CD4-positive, alpha-beta T cell treated with Interleukin-21 for 1 hour (primary cell): ENCODE measurements around the gene PPIG.
A peak's percentile ranks its signal among the peaks of the same experiment; 100 is the strongest.
"Not testable (repeated sequence)": the region's sequence is repeated elsewhere in the genome, so short reads cannot be mapped to it uniquely, and the experiment has no call there.

ENCODE experiments used
- DNase-seq: peaks from one replicate; pipeline ENCODE4 v3.0.0-alpha.2; 2020

Gene PPIG

DNA sequence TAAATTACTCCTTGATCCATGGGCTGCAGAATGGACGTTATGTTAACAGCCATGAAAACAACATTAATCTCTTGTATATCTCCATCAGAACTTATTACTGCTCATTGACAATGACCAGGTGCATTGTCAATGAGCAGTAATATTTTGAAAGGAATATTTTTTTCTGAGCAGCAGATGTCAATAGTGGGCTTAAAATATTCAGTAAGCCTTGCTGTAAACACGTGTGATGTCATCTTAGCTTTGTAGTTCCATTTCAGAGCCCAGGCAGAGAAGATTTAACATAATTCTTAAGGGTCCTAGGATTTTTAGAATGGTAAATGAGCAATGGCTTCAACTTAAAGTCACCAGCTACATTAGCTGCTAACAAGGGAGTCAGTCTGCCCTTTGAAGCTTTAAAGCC, 83.4 kb downstream of the PPIG start:
- no peak for DNase-seq

DNA sequence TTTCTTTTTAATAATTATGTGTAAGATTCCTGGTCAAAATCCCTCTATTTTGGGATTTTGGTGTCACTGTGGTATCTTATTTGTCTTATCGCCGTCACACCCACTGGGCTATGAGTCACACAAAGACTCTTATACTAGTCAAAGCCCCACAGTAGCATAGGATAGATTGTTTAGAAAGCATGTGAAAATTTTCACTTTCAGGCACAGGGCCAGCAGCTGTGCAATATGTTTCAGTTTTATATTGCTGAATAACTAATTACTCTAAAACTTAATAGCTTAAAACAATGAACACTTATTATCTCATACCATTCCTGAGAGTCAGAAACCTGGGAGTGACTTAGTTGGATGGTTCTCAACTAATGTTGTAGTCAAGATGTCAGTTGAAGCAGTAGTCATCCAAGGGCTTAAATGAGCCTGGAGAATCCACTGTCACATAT, 86.1 kb downstream of the PPIG start:
- no peak for DNase-seq

DNA sequence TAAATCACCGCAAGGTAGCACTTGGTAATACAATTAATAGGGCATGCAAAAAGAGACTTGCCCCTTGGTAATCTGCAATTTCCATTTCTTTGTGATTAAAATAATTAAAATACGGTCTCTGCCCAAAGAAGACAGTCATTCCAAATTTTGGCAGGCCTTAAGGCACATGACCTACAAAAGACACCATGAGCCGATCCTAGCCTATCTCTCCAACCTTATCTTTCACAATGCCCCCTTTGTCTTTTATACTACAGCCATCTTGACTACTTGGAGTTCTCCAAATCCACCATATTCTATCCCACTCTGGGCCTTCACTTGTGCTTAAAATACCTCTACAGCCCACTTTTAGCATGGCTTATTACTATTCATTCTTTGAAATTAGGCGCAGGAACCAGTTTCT, 86.8 kb downstream of the PPIG start:
- no peak for DNase-seq

DNA sequence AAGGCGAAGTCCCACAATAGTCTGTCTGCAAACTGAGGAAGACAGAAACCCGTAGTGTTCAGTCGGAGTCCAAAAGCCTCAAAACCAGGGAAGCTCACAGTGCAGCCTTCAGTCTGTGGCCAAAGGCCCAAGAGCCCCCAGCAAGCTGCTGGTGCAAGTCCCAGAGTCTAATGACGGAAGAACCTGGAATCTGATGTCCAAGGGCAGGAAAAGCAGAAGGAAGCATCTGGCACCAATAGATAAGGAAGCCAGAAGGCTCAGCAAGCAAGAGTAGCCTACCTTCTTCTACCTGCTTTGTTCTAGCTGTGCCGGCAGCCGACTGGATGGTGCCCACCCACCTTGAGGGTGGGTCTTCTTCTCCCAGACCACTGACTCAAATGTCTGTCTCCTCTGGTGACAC, 88.3 kb downstream of the PPIG start:
- DNase-seq: no peak

DNA sequence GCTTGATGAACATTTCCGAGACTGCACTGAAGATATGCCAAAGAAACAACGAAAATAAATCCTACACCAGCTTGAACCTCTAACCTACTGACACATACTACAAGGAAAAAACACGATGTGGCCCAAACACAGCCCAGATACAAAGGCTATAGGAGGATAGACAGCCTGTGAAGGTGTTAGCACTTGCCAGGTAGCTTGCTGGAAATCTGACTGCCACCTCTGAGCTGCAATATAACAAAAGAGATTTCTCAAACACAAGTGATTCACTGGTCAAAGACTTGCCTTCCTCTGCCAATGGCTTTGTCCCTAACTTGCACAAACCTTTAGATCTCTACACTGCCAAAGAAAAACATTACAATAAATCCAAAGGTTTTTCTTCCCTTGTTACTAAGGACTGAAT, 89.0 kb downstream of the PPIG start:
- no peak for DNase-seq

DNA sequence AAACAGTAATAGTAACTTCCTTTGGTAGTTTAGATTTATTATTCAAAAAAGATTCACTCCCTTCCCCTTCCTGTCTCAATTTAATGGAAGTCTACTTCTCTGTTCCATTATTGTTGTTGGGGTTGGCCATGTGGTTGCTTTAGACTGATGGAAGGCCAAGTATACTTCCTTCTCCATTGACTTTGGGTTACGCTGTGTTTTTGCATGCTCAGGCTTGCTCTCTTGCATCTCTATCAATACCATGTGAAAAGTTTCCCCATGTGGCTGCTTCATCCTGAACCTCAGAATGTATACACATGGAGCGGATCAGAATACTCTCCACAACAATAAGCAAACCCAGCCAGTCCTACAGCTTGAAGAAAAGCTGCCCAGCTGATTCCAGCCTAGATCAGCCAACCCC, 89.8 kb downstream of the PPIG start:
- no peak for DNase-seq

DNA sequence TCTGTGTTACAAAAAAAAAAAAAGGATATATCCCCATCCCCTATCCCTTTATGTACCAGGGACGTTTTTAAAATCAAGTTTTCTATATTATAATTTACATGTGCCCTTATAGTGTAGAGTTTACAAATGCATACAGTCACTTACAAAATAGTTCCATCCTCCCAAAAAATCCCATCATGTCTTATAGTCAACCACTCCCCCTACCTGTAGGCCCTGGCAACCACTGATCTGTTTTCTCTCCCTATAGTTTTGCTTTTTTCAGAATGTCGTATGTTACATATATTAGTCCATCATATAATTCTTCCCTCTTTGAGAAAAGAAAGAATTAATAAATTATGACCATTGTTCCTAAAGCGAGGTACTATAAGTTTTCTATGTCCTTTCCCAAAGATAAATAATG, 92.2 kb downstream of the PPIG start:
- DNase-seq: no peak

DNA sequence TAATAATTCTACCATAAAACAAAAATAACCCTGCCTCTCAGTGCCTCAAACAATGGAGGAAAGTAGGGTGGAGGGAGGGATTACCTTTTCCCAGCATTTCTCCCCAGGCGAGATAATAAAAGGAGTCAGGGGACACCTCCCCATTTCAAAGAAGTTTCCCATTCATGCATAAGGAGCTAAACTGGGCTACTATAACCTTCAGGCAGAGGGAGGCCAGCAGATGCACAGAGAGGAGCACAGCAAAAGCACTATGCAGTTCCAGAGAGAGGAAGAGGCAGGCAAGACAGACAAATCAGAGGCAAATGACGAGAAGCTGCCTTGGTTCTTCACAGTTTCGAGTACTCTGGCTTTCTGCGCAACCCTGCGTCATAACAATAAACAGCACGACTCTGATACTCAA, 92.7 kb downstream of the PPIG start:
- DNase-seq: no peak

DNA sequence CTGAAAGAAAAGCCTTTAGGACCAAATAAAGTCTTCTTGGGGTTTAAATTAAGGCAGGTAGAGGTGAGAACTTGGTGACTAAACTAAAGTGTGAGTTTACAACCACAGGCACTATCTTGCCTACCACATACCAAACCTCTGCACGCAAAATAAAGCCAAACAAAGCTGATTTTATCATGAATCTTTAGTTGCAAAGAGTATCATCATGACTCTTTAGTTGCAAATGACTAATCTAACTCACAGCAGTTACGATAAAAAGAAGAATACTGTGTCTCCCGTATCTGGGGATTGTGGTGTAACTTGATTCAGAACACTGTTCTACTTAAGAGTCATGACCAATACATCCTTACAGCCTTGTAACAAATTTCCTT, 98.9 kb downstream of the PPIG start:
- peak; percentile 29 for DNase-seq

DNA sequence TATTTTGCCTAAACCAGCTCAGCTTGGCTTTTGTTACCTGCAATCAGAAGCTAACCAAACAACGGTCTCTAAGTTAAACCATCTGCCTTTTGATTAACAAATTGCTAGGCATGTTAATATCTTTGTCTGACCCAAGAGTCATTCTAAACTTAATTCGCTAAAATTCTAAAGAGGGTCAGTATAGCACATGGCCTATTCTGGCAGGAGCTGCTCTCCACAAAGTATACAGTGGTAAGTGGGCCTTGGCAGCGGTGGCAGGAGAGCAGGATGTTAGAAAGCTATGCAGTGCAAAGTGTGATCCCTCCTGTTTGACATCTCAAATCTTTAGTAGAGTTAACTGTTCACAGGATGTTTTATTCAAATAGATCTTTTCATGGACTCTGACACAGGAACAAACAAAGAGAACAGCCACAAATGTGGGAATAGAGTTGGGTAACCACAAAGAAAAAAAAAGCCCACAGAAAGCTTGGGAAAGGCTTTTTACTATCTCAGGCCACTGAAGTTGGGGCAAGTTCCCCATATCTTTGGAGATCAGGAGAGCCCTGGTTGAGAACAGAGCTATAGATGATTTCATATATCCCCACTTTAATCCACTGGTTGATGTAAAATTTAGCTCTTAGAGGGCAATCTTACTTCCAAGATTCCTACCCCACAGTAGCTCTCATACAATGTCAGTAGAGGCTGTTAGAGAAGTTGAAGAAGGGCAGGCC, 99.4 kb downstream of the PPIG start:
- no peak for DNase-seq

DNA sequence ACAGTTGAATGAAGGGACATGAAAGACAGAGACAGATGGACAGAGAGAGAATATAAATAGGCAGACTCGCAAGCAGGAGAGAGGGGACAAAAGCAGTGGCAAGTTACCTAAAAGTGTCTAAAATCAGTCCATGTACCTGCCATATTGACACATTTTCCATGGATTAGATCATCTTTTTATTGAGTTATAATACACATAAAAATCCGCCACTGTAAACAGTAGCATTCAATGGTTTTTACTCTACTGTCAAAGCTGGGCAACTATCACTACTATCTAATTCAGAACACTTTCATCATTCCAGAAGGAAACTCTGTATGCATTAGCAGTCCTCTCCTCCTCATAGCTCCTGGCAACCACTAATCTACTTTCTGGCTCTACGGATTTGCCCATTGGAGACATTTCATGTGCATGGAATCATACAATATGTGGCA, 100.0 kb downstream of the PPIG start:
- DNase-seq: no peak

DNA sequence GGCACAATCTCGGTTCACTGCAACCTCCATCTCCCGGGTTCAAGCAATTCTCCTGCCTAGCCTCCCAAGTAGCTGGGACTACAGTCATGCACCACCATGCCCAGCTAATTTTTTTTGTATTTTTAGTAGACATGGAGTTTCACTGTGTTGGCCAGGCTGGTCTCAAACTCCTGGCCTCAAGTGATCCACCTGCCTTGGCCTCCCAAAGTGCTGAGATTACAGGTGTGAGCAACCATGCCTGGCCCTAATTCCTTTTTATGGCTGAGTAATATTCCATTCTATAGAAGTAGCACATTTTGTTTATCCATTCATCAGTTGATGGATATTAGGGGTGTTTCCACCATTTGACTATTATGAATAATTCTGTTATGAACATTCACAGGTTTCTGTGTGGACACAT, 100.6 kb downstream of the PPIG start:
- DNase-seq: not testable (repeated sequence)

DNA sequence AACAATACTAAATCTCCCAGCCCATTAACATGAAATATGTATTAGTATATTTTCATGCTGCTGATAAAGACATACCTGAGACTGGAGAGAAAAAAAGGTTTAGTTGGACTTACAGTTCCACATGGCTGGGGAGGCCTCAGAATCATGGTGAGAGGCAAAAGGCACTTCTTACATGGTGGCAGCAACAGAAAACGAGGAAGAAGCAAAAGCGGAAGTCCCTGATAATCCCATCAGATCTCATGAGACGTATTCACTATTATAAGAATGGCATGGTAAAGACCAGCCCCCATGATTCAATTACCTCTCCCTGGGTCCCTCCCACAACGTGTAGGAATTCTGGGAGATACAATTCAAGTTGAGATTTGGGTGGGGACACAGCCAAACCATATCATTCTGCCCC, 102.7 kb downstream of the PPIG start:
- DNase-seq: not testable (repeated sequence)

DNA sequence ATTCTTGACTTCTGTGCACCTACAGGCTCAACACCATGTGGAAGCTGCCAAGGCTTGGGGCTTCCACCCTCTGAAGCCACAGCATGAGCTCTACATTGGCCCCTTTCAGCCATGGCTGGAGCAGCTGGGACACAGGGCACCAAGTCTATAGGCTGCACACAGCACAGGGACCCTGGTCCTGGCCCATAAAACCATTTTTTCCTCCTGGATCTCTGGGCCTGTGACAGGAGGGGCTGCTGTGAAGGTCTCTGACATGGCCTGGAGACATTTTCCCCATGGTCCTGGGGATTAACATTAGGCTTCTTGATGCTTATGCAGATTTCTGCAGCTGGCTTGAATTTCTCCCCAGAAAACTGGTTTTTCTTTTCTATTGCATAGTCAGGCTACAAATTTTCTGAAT, 103.8 kb downstream of the PPIG start:
- DNase-seq: not testable (repeated sequence)

DNA sequence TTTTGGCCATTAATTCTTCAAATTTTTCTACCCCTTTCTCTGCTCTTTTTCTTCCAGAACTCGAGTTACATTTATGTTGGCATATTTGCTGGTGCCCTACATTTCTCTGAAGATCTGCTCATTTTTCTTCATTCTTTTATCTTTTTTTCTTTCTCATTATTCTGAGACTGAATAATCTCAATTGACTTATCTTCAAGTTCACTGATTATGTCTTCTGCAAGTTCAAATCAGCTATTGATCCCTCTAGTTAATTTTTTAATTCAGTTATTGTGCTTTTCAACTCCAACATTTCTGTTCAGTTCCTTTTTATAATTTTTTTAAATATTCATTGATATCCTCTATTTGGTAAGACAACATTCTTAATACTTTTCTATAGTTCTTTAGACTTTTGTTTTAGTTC, 106.8 kb downstream of the PPIG start:
- no peak for DNase-seq
